ENCODE measurements around the gene TTI1. TPM values are rescaled to one million over a fixed set of nuclear protein-coding genes. Genes with fewer than 3 reads are reported as not detected.

The TTI1 gene
- total RNA-seq, 4 donors from 2014 or later, result 5.1 to 14.7 (median 10.5) TPM

DNA sequence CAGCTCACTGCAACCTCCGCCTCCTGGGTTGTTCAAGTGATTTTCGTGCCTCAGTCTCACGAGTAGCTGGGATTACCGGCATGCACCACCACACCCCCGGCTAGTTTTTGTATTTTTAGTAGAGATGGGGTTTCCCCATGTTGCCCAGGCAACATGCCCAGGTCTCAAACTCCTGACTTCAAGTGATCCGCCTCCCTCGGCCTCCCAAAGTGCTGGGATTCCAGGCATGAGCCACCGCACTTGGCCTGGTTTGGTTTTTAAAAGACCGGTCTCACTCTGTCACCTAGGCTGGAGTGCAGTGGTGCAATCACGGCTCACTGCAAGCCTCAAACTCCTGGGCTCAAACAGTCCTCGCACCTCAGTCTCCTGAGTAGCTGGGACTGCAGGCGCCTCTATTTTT lies 90.2 kb downstream of the TTI1 start:
- WGBS, 2 donors, result 47% methylated on average over 11 to 12 of the region's 12 CpGs
- Histone ChIP-seq H3K4me3 (no peak overlapping the region), H3K36me3 (no peaks in the 10 kb centered on the region), H3K4me1 (no peaks in the 10 kb centered on the region), H3K27me3 (peaks cover 0 to 27% (median 0%) of the 10 kb centered on the region in 4 donors), H3K9me3 (no peaks in the 10 kb centered on the region), H3K27ac (no peak overlapping the region)
- intact Hi-C loops (cut with DNase I), result no loop called here
- no peak for TF ChIP-seq POLR2A (IDR thresholded peaks at IDR 0.05)
- TF ChIP-seq, protein P1, sequence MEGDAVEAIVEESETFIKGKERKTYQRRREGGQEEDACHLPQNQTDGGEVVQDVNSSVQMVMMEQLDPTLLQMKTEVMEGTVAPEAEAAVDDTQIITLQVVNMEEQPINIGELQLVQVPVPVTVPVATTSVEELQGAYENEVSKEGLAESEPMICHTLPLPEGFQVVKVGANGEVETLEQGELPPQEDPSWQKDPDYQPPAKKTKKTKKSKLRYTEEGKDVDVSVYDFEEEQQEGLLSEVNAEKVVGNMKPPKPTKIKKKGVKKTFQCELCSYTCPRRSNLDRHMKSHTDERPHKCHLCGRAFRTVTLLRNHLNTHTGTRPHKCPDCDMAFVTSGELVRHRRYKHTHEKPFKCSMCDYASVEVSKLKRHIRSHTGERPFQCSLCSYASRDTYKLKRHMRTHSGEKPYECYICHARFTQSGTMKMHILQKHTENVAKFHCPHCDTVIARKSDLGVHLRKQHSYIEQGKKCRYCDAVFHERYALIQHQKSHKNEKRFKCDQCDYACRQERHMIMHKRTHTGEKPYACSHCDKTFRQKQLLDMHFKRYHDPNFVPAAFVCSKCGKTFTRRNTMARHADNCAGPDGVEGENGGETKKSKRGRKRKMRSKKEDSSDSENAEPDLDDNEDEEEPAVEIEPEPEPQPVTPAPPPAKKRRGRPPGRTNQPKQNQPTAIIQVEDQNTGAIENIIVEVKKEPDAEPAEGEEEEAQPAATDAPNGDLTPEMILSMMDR (IDR thresholded peaks at IDR 0.05), result no peak
- DNase-seq, result no peak

DNA sequence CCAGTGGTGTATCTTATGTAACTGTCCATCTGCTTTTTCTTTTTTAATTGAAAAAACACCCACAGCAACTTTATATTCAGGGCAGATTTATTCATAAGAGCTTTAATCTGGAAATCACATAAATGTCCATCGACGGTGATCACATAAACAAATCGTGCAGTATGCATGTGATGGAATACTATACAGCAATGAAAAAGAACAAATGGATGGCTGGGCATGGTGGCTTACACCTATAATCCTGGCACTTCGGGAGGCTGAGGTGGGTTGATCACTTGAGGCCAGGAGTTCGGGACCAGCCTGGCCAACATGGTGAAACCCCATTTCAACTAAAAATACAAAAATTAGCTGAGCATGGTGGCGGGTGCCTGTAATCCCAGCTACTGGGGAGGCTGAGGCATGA lies 91.3 kb downstream of the TTI1 start:
- no peak overlapping the region for H3K27ac ChIP-seq
- H3K4me1 ChIP-seq, result no peaks in the 10 kb centered on the region
- 84 to 92% methylated on average over 6 of the region's 6 CpGs for WGBS, 2 donors
- no peak for DNase-seq
- no peaks in the 10 kb centered on the region for H3K36me3 ChIP-seq
- peaks cover 0 to 26% (median 0%) of the 10 kb centered on the region in 4 donors for H3K27me3 ChIP-seq
- TF ChIP-seq, protein P1 (IDR thresholded peaks at IDR 0.05), result no peak
- no peak for TF ChIP-seq POLR2A (IDR thresholded peaks at IDR 0.05)
- no peak overlapping the region for H3K4me3 ChIP-seq
- H3K9me3 ChIP-seq, result no peaks in the 10 kb centered on the region
- intact Hi-C loops (cut with DNase I), result no loop called here

GRCh38 chr20:37941332-37941731 lies 91.9 kb downstream of the TTI1 start:
- Histone ChIP-seq H3K4me1 (no peaks in the 10 kb centered on the region), H3K27me3 (peaks cover 0 to 19% (median 0%) of the 10 kb centered on the region in 4 donors), H3K27ac (no peak overlapping the region), H3K9me3 (no peaks in the 10 kb centered on the region), H3K4me3 (no peak overlapping the region), H3K36me3 (no peaks in the 10 kb centered on the region)
- TF ChIP-seq, protein P1 (IDR thresholded peaks at IDR 0.05), result no peak
- no peak for TF ChIP-seq POLR2A (IDR thresholded peaks at IDR 0.05)
- intact Hi-C loops (cut with DNase I), result no loop called here
- 76 to 83% methylated on average over 7 to 8 of the region's 8 CpGs for WGBS, 2 donors
- no peak for DNase-seq

- Histone ChIP-seq H3K36me3 (no peaks in the 10 kb centered on the region), H3K27me3 (peaks cover 0 to 16% (median 0%) of the 10 kb centered on the region in 4 donors), H3K27ac (no peak overlapping the region), H3K9me3 (no peaks in the 10 kb centered on the region), H3K4me3 (no peak overlapping the region), H3K4me1 (no peaks in the 10 kb centered on the region)
- WGBS, 2 donors, result 71 to 83% methylated on average over 6 of the region's 6 CpGs
- no peak for DNase-seq
- intact Hi-C loops (cut with DNase I), result no loop called here
- TF ChIP-seq, protein P1 (IDR thresholded peaks at IDR 0.05), result no peak
- TF ChIP-seq POLR2A (IDR thresholded peaks at IDR 0.05), result no peak
Observed at GRCh38 chr20:37940858-37941257, 92.4 kb downstream of the TTI1 start.

DNA sequence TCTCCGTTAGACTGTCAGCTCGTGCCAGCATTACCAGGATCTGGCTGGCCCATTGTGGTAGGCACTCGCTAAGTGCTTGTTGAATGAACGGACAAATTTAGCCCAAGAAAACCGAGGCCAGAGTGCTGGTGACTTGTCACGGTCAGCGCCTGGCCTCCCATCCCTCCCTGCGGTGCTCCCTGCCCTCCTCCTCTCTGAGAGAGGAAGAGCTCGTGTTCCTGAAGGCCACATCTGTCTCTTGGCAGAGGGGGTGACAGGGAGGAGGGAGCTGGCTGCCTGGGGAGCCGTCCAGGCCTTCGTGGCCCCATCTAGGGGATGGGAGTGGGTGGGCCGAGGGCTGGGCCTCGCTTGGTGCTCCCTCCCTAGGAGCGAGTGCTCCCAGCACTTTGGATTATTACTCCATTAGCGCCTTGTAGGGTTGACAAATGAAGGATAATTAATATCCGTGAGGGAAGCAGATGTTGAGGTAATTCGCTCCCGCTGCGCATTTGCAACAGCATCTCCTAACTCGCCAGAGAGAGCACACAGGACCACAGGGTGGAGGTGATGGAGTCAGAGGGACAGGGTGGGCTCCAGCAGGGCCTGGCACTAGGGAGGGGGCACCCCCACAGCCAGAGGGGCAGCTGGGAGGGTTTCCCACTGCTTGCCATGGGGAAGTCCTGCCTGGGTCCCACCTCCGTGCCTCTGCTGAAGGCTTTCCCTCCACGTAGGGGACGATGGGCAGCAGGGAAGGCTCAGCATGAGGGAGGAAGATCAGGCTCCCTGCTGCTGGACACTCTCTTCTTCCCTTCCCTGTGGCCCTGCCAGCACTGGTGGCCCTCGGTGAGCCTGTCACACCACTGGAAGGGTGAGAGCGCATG lies 93.3 kb downstream of the TTI1 start:
- H3K27me3 ChIP-seq, result peaks cover 0 to 9% (median 0%) of the 10 kb centered on the region in 4 donors
- no peaks in the 10 kb centered on the region for H3K9me3 ChIP-seq
- H3K4me3 ChIP-seq, result no peak overlapping the region
- H3K4me1 ChIP-seq, result no peaks in the 10 kb centered on the region
- WGBS, 2 donors, result 72 to 82% methylated on average over 10 of the region's 25 CpGs
- TF ChIP-seq, protein P1 (IDR thresholded peaks at IDR 0.05), result no peak
- no peak for TF ChIP-seq POLR2A (IDR thresholded peaks at IDR 0.05)
- H3K36me3 ChIP-seq, result no peaks in the 10 kb centered on the region
- no peak for DNase-seq
- H3K27ac ChIP-seq, result no peak overlapping the region
- intact Hi-C loops (cut with DNase I), result no loop called here
